MM.1S (cell line): ENCODE results near the gene FAAP100.
"Not testable (repeated sequence)": the region's sequence is repeated elsewhere in the genome, so short reads cannot be mapped to it uniquely, and the experiment has no call there.

Experiments
- CTCF ChIP-seq: fragments of 300-600 bp; sonication (generic); IDR thresholded peaks from 2 replicates; pipeline ENCODE4 v1.5.1; 2016; ENCODE audit warnings: antibody characterized with exemption, low read length, mixed read lengths
- EZH2 ChIP-seq: fragments of 300-600 bp; sonication (generic); optimal IDR thresholded peaks from 2 replicates; pipeline ENCODE3; 2017; ENCODE audit warnings: low read depth, mild to moderate bottlenecking, antibody characterized with exemption, low read length, mixed read lengths

- TF ChIP-seq CTCF, EZH2: not testable (repeated sequence)
These were observed 21.1 kb downstream of the FAAP100 start for GRCh38 chr17:81531013-81531412.
